ENCODE measurements around the gene UBB.
"Not testable (repeated sequence)": the region's sequence is repeated elsewhere in the genome, so short reads cannot be mapped to it uniquely, and the experiment has no call there.

DNA sequence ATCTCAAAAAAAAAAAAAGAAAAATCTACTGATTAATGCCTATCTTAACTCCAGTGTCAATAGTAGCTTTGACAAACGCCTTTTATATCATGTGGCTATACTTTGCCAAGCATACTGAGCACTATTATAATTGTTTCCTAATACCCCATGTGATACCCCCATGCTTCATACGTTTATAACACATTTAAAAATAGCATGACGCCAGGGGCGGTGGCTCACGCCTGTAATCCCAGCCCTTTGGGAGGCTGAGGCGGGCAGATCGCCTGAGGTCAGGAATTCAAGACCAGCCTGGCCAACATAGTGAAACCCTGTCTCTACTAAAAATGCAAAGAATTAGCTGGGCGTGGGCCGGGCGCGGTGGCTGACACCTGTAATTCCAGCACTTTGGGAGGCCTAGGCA, 11.6 kb downstream of the UBB start:
- TF ChIP-seq, protein P1, sequence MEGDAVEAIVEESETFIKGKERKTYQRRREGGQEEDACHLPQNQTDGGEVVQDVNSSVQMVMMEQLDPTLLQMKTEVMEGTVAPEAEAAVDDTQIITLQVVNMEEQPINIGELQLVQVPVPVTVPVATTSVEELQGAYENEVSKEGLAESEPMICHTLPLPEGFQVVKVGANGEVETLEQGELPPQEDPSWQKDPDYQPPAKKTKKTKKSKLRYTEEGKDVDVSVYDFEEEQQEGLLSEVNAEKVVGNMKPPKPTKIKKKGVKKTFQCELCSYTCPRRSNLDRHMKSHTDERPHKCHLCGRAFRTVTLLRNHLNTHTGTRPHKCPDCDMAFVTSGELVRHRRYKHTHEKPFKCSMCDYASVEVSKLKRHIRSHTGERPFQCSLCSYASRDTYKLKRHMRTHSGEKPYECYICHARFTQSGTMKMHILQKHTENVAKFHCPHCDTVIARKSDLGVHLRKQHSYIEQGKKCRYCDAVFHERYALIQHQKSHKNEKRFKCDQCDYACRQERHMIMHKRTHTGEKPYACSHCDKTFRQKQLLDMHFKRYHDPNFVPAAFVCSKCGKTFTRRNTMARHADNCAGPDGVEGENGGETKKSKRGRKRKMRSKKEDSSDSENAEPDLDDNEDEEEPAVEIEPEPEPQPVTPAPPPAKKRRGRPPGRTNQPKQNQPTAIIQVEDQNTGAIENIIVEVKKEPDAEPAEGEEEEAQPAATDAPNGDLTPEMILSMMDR (conservative IDR thresholded peaks at IDR 0.05; ENCODE audit: low read length), result not testable (repeated sequence)
- not testable (repeated sequence) for TF ChIP-seq EZH2phosphoT487 (IDR thresholded peaks at IDR 0.05; ENCODE audit: borderline replicate concordance)
